IPS-15b (cell line): ENCODE measurements around the gene KLRB1.
"Not testable (repeated sequence)": the region's sequence is repeated elsewhere in the genome, so short reads cannot be mapped to it uniquely, and the experiment has no call there.

Experiments
- H3K27me3 ChIP-seq: one replicate; pipeline ENCODE4 v1.6.1; 2013; ENCODE audit warnings: low read length; ENCODE audit not compliant: control insufficient read depth, insufficient read depth
- H3K36me3 ChIP-seq: one replicate; pipeline ENCODE4 v1.6.1; 2013; ENCODE audit warnings: low read length; ENCODE audit not compliant: control insufficient read depth, insufficient read depth
- H3K4me1 ChIP-seq: one replicate; pipeline ENCODE4 v1.6.1; 2013; ENCODE audit warnings: mild to moderate bottlenecking, low read length; ENCODE audit not compliant: control insufficient read depth, insufficient read depth
- H3K4me3 ChIP-seq: one replicate; pipeline ENCODE4 v1.5.1; 2013; ENCODE audit warnings: low read depth, low read length
- H3K9ac ChIP-seq: one replicate; pipeline ENCODE4 v1.6.1; 2013; ENCODE audit warnings: low read depth, mild to moderate bottlenecking, low read length
- H3K9me3 ChIP-seq: one replicate; pipeline ENCODE4 v1.6.1; 2013; ENCODE audit warnings: mild to moderate bottlenecking, low read length; ENCODE audit not compliant: control insufficient read depth, insufficient read depth

Gene KLRB1

DNA sequence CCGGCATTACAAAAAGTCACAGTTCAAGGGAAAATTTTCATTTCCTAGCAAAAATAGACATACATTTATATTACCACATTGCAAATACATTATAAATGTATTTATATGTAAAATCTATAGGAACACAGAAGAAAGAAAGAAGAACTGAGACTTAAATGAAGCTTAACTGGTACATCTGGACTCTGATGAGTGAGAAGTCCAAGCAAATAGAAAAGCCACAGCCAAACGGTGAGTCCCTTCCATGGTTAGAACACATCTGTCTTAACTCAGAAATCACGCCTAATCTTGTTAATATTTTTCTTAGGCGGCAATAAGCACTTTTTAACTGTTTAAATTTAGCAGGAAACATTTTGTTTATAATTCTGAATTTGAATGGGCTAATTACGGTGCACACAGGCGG is 9.4 kb upstream of the KLRB1 start:
- H3K4me3 ChIP-seq = no peak overlapping the region
- no peaks in the 10 kb centered on the region for H3K9me3 ChIP-seq
- no peaks in the 10 kb centered on the region for H3K36me3 ChIP-seq
- H3K9ac ChIP-seq = no peak overlapping the region
- H3K4me1 ChIP-seq = no peaks in the 10 kb centered on the region
- H3K27me3 ChIP-seq = no peaks in the 10 kb centered on the region

DNA sequence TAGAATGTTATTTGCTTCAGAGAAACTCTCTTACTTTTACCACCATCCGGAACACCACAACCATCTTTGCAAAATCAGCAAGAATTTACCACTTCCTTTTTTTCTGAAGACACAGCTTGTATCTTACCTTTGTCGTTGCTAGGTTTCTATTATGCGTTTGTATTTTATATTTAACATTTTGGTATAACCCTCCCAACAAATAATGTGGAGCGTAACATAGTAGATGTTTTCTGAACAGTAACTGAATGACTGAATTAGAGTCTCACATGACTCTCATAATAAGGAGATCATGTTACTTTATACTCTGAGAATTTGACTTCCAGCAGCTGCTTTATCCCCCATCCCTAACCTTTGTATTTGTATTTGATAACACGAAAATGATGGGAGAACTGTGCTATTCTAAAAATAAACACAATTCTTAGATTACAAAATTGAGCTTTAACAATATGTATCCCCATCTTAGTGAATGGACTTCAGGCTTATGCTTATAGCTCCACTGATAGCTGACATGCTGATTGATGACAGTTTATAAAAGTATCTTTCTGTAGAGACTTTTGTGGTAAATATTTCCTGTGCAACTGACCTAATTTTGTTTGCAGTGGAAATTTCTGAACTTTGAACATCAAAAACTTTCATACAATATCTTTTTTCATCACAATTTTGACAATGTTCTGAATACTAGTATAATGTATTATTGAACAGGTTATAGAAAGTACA is 7.9 kb upstream of the KLRB1 start:
- no peak overlapping the region for H3K4me3 ChIP-seq
- no peaks in the 10 kb centered on the region for H3K36me3 ChIP-seq
- no peaks in the 10 kb centered on the region for H3K27me3 ChIP-seq
- no peaks in the 10 kb centered on the region for H3K4me1 ChIP-seq
- peaks cover 3% of the 10 kb centered on the region for H3K9me3 ChIP-seq
- no peak overlapping the region for H3K9ac ChIP-seq

DNA sequence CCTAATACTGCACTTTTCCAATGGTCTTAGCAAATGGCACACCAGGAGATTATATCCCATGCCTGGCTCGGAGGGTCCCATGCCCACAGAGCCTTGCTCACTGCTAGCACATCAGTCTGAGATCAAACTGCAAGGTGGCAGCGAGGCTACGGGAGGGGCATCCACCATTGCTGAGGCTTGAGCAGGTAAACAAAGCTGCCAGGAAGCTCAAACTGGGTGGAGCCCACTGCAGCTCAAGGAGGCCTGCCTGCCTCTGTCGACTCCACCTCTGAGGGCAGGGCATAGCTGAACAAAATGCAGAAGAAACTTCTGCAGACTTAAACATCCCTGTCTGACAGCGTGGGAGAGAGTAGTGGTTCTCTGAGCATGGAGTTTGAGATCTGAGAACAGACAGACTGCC is 2.9 kb upstream of the KLRB1 start:
- H3K9me3 ChIP-seq, H3K4me3 ChIP-seq, H3K27me3 ChIP-seq, H3K4me1 ChIP-seq, H3K9ac ChIP-seq, H3K36me3 ChIP-seq: not testable (repeated sequence)

DNA sequence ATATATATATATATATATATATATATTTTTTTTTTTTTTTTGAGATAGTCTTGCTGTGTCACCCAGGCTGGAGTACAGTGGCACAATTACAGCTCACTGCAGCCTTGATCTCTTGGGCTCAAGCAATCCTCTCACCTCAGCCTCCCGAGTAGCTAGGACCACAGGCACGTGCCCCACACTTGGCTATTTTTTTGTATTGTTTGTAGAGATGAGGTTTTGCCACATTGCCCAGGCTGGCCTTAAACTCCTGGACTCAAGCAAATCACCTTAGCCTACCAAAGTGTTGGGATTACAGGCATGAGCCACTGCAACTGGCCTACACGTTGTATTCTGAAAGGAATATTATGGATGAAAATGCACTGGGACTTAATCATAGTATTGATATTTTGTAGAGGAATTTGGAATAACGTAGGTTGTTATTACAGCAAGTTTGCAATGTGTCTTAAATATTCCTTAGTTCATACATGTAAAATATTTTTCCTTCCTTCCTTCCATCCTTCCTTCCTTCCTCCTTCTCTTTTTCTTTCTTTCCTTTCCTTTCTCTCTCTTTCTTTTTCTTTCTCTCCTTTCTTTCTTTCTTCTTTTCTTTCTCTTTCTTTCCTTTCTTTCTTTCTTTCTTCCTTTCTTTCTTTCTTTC is 862 bp downstream of the KLRB1 start:
- Histone ChIP-seq H3K9me3 (peaks cover 5% of the 10 kb centered on the region), H3K27me3 (no peaks in the 10 kb centered on the region), H3K36me3 (no peaks in the 10 kb centered on the region), H3K9ac (no peak overlapping the region), H3K4me3 (no peak overlapping the region), H3K4me1 (peaks cover under 1% of the 10 kb centered on the region)

DNA sequence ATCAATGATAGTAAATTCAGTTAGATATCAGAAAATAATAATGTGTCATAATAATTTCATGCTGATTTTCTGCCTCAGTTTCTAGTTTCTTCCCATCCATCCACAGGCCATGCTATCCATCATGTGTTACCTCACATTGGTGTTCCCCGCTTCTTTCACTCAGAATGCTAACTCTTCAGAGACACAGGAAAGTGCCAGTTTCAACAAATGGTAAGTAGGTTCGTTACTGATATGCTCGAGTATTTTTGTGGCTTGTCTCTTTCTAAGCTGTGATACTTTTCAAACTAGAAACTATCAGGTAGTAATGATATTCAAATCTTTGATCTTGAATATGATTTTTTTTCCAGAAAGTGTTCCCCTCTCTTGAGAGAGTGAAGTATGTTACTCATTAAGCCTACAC is 1.5 kb downstream of the KLRB1 start:
- H3K4me1 ChIP-seq = peaks cover 7% of the 10 kb centered on the region
- no peak overlapping the region for H3K4me3 ChIP-seq
- no peak overlapping the region for H3K9ac ChIP-seq
- no peaks in the 10 kb centered on the region for H3K27me3 ChIP-seq
- no peaks in the 10 kb centered on the region for H3K36me3 ChIP-seq
- H3K9me3 ChIP-seq = peaks cover 5% of the 10 kb centered on the region

DNA sequence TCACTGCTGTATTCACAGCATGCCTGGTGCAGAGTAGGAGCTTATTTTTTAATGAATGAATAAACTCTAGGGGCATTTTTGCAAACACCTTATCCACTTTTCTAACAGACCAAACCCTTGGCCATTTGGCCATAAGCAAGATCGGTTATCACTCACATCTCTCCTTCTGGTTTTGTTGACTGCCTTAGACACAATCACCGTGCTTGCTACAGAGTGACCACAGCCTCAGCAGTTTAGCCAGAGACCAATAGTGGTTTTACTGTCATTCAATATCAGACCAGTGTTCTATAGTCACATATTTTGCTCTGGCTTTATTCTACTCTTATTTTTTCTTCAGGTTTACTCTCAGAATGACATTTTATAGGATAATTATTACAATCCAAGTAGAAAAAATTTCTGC is 2.2 kb downstream of the KLRB1 start:
- peaks cover 7% of the 10 kb centered on the region for H3K4me1 ChIP-seq
- no peaks in the 10 kb centered on the region for H3K27me3 ChIP-seq
- peaks cover 1% of the 10 kb centered on the region for H3K9me3 ChIP-seq
- no peak overlapping the region for H3K9ac ChIP-seq
- no peaks in the 10 kb centered on the region for H3K36me3 ChIP-seq
- H3K4me3 ChIP-seq = no peak overlapping the region

DNA sequence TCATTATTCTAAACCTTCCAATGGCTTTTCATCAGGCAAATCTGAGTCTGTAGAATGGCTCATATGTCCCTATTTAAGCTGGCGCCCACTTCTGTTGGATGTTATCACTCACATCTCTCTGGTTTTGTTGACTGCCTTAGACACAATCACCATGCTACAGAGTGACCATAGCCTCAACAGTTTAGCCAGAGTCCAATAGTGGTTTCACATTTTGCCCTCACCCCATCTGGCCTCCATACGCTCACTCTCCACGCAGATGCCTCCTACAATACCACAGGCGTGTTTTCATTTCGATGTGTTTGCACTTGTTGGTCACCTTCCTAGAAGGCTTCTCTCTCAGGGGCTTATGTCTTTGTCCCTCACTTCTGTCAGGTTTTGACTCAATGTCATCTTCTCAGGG is 3.4 kb downstream of the KLRB1 start:
- Histone ChIP-seq H3K27me3 (no peaks in the 10 kb centered on the region), H3K4me3 (no peak overlapping the region), H3K9me3 (no peaks in the 10 kb centered on the region), H3K4me1 (peaks cover 17% of the 10 kb centered on the region), H3K36me3 (no peaks in the 10 kb centered on the region), H3K9ac (no peak overlapping the region)

DNA sequence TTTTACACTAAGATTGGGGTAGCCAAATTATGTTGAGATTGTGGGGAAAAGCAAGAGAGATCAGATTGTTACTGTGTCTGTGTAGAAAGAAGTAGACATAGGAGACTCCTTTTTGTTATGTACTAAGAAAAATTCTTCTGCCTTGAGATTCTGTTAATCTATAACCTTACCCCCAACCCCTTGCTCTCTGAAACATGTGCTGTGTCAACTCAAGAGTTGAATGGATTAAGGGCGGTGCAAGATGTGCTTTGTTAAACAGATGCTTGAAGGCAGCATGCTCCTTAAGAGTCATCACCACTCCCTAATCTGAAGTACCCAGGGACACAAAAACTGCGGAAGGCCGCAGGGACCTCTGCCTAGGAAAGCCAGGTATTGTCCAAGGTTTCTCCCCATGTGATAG is 7.3 kb downstream of the KLRB1 start:
- H3K9me3 ChIP-seq, H3K4me3 ChIP-seq, H3K9ac ChIP-seq, H3K36me3 ChIP-seq, H3K27me3 ChIP-seq: not testable (repeated sequence)
- peaks cover 17% of the 10 kb centered on the region for H3K4me1 ChIP-seq

DNA sequence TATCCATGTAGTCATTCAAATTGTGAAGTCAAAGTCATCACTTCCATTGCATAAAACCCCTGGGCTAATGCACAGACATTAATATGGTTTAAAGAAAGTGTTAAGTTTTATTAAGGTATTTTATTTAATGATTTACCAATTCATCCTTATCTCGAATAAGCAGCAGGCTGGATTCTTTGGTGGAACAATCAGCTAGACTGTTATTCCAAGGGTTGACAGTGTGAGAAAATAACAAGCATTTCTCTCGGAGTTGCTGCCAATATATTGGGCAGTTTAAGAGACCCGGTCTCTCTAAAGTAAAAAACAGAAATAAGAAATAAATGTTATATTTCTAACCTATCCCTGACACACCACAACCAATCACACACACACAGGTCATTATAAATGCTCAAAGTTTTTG is 9.4 kb downstream of the KLRB1 start:
- Histone ChIP-seq H3K9me3 (no peaks in the 10 kb centered on the region), H3K9ac (no peak overlapping the region), H3K27me3 (no peaks in the 10 kb centered on the region), H3K4me1 (peaks cover 17% of the 10 kb centered on the region), H3K4me3 (no peak overlapping the region), H3K36me3 (no peaks in the 10 kb centered on the region)

DNA sequence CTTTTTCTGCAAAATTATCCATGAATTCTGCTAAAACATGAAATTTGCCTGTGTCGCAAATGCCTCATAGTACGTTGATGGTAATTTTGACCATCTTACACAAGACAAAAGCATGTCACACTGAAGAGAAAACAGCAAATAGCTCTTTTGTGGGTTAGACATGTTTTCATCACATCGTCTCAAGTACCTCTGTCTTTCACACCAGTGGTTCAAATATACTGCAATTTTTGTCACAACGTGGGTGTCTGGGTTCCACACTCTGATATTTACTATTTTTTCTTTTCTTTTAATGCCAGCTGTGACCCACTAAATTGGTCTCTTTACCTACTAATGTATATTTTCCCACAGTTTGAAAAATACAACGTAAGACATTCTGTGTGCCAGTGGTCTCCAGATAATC is 10.4 kb downstream of the KLRB1 start:
- Histone ChIP-seq H3K4me1 (peaks cover 17% of the 10 kb centered on the region), H3K27me3 (no peaks in the 10 kb centered on the region), H3K36me3 (no peaks in the 10 kb centered on the region), H3K9ac (no peak overlapping the region), H3K4me3 (no peak overlapping the region), H3K9me3 (no peaks in the 10 kb centered on the region)

DNA sequence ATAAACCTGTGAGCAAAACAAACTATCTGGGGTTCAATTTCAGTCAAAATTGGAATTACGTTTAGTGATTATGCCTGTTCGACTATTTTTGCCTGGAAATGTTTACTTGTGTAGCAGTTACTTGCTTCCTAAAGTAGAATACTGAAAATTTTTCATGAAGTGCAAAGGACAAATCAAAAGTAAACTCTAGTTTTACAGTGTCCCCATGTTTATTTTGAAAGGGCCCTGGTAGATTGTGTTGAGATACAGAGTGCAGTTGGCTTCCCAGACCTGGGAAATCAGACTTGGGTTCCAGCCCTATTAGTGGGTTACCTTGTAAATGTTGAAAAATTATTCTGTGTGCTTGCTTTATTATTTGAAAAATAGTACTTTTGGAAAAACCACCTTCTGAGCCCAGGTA is 17.3 kb downstream of the KLRB1 start:
- Histone ChIP-seq H3K9me3 (no peaks in the 10 kb centered on the region), H3K4me3 (no peak overlapping the region), H3K4me1 (no peaks in the 10 kb centered on the region), H3K27me3 (no peaks in the 10 kb centered on the region), H3K9ac (no peak overlapping the region), H3K36me3 (no peaks in the 10 kb centered on the region)

DNA sequence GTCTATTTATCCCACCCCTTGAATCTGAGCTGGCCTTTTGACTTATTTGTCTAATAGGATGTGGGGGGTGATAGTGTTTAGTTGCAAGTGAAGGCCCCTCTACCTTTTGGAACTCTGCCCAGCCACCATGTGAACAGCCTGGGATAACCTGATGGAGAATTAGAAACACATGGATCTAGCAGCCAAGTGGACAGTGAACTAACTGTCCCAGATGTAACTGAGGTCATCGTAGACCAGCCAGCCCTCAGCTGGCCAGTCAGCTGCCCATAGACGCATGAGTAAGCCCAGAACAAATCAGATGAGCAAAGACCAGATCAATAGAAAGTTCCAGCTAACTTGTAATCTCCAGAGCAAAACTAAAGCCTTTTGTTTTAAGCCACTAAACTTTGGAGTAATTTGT is 19.0 kb downstream of the KLRB1 start:
- Histone ChIP-seq H3K4me3 (no peak overlapping the region), H3K27me3 (no peaks in the 10 kb centered on the region), H3K9ac (no peak overlapping the region), H3K36me3 (no peaks in the 10 kb centered on the region), H3K9me3 (no peaks in the 10 kb centered on the region), H3K4me1 (no peaks in the 10 kb centered on the region)
